GM12878 (cell line): ENCODE results near the gene ADAMTSL2. TPM values are rescaled to one million over a fixed set of nuclear protein-coding genes. Genes with fewer than 3 reads are reported as not detected.

ENCODE experiments used
- ATAC-seq: fragments of 200-7000 bp; cut with Tn5 transposase; 3 replicates; pipeline ENCODE4 v1.9.1; 2020; ENCODE audit warnings: mild to moderate bottlenecking, moderate library complexity
- BruUV-seq: library from RNA; stranded (reverse); fragments of 400-500 nt; replicated peaks from 2 replicates; lab custom pipeline; 2021; lab: Mats Ljungman, UMichigan
- CTCF ChIA-PET: fragments of 300-600 bp; sonication (Branson Sonifier 250); formaldehyde crosslinking; extraction: SDS; loops from one replicate; lab custom pipeline; 2021; ENCODE audit warnings: inconsistent platforms; lab: Yijun Ruan, JAX
- POLR2A ChIA-PET: fragments of 350-600 bp; formaldehyde crosslinking; extraction: SDS; loops from one replicate; lab custom pipeline; 2021; ENCODE audit warnings: inconsistent platforms; lab: Charles Lee
- RAD21 ChIA-PET: fragments of 300-600 bp; sonication (Branson Sonifier 250); formaldehyde crosslinking; loops from one replicate; lab custom pipeline; 2023; ENCODE audit warnings: antibody characterized with exemption; ENCODE audit not compliant: unreplicated experiment; lab: Charles Lee
- SMC1A ChIA-PET: fragments of 300-600 bp; sonication (Branson Sonifier 250); formaldehyde crosslinking; loops from one replicate; lab custom pipeline; 2023; ENCODE audit not compliant: unreplicated experiment, uncharacterized antibody; lab: Charles Lee
- DNase-seq: peaks from one replicate; pipeline ENCODE4 v3.0.0-alpha.2; 2011; ENCODE audit warnings: low read depth, low spot score
- FAIRE-seq: peaks from 3 replicates; lab custom pipeline; 2011; peaks lifted over from hg19 to GRCh38; lab: Jason Lieb, UNC
- H2AFZ ChIP-seq: 2 replicates; pipeline ENCODE4 v1.6.0; 2011; ENCODE audit warnings: low read depth, low read length, control low read depth; ENCODE audit not compliant: control insufficient read depth
- H3K27ac ChIP-seq: 2 replicates; pipeline ENCODE4 v1.5.1; 2011; ENCODE audit warnings: control low read depth; ENCODE audit not compliant: control insufficient read depth, insufficient read depth
- H3K27me3 ChIP-seq, 2 experiments: replicated peaks in 1 of 2; 2 replicates each; pipeline versions ENCODE4 v1.6.0 to v1.6.1; 2011; ENCODE audit warnings: low read length in 1 of 2; ENCODE audit not compliant: control insufficient read depth in 2 of 2, insufficient read depth in 2 of 2
- H3K36me3 ChIP-seq, 2 experiments: 2 replicates each; pipeline ENCODE4 v1.5.1; 2011; ENCODE audit warnings: low read length in 1 of 2; ENCODE audit not compliant: control insufficient read depth in 2 of 2, insufficient read depth in 2 of 2
- H3K4me1 ChIP-seq: 2 replicates; pipeline ENCODE4 v1.6.1; 2011; ENCODE audit warnings: mild to moderate bottlenecking, low read length, moderate library complexity, mixed read lengths; ENCODE audit not compliant: control insufficient read depth, insufficient read depth
- H3K4me2 ChIP-seq: 2 replicates; pipeline ENCODE4 v1.6.0; 2011; ENCODE audit warnings: control low read depth; ENCODE audit not compliant: control insufficient read depth, insufficient read depth
- H3K4me3 ChIP-seq: fragments of 200-600 bp; sonication (generic); 2 replicates; pipeline ENCODE4 v1.5.1; 2016
- H3K79me2 ChIP-seq: 2 replicates; pipeline ENCODE4 v1.6.0; 2011; ENCODE audit warnings: low read length; ENCODE audit not compliant: control insufficient read depth, insufficient read depth
- H3K9ac ChIP-seq: 2 replicates; pipeline ENCODE4 v1.8.0; 2011; ENCODE audit warnings: low read length, control low read depth, mixed read lengths; ENCODE audit not compliant: control insufficient read depth, insufficient read depth
- H3K9me3 ChIP-seq: replicated peaks from 3 replicates; pipeline ENCODE4 v1.5.1; 2011; ENCODE audit warnings: mild to moderate bottlenecking, low read length; ENCODE audit not compliant: control insufficient read depth, insufficient read depth
- H4K20me1 ChIP-seq: 2 replicates; pipeline ENCODE4 v1.6.0; 2011; ENCODE audit not compliant: control insufficient read depth, insufficient read depth
- ATF2 ChIP-seq: IDR thresholded peaks from 2 replicates; pipeline ENCODE4 v1.6.1; 2012; ENCODE audit warnings: low read length, inconsistent platforms
- BCLAF1 ChIP-seq: fragments of 450-650 bp; IDR thresholded peaks from 2 replicates; pipeline ENCODE4 v1.6.1; 2017; ENCODE audit warnings: antibody characterized with exemption, mild to moderate bottlenecking, moderate library complexity
- DPF2 ChIP-seq: fragments of 450-650 bp; IDR thresholded peaks from 2 replicates; pipeline ENCODE4 v1.6.1; 2017; ENCODE audit warnings: mild to moderate bottlenecking
- IKZF1 ChIP-seq: fragments of 450-650 bp; conservative IDR thresholded peaks from 2 replicates; pipeline ENCODE4 v1.6.1; 2017; ENCODE audit warnings: antibody characterized with exemption, mild to moderate bottlenecking
- PAX5 ChIP-seq: IDR thresholded peaks from 2 replicates; pipeline ENCODE4 v1.6.1; 2011; ENCODE audit warnings: low read depth, low read length, borderline replicate concordance
- POU2F2 ChIP-seq: IDR thresholded peaks from 3 replicates; pipeline ENCODE4 v1.6.1; 2011; ENCODE audit warnings: low read depth, mild to moderate bottlenecking, low read length, borderline replicate concordance
- RUNX3 ChIP-seq: IDR thresholded peaks from 2 replicates; pipeline ENCODE4 v1.6.1; 2012; ENCODE audit warnings: low read length, inconsistent platforms
- SPI1 ChIP-seq: IDR thresholded peaks from 2 replicates; pipeline ENCODE4 v1.6.1; 2011; ENCODE audit warnings: low read depth, mild to moderate bottlenecking, low read length, moderate library complexity, borderline replicate concordance; ENCODE audit not compliant: insufficient read depth
- WGBS: methylation state at CpG from one replicate; pipeline ENCODE4 v1.1.6; 2016; ENCODE audit warnings: low lambda C conversion rate; ENCODE audit not compliant: insufficient replicate concordance, insufficient coverage; ENCODE audit errors: missing lambda C conversion rate; 5-methylcytosine and 5-hydroxymethylcytosine counted together
- in situ Hi-C: fragments of 300-500 bp; cut with MboI; formaldehyde crosslinking; loops from 9 replicates; pipeline ENCODE4 v1.14.3; 2018; ENCODE audit warnings: mixed read lengths
- intact Hi-C: fragments of 100-400 bp; cut with micrococcal nuclease; formaldehyde crosslinking; loops from one replicate; pipeline ENCODE4 v1.14.2; 2022; ENCODE audit not compliant: unreplicated experiment
- polyA plus RNA-seq, 11 experiments: library from polyadenylated mRNA; depleted of rRNA in 4 of 11; unstranded in 6 of 11; stranded (reverse) in 5 of 11; fragments of >200 nt; fragmentation: Nextera tagmentation in 4 of 11; fragmentation: Illumina TruSeq in 1 of 11; extraction: Ambion mirVana in 4 of 11; extraction: Trizol in 1 of 11; gene quantifications; 1 replicate in 1 of 11; 2 replicates in 10 of 11; pipeline versions ENCODE4 v1.2.1 to v1.2.3, GENCODE V29; 2011 to 2016; ENCODE audit warnings: inconsistent platforms in 2 of 11, missing spikeins in 2 of 11, low read depth in 1 of 11
- total RNA-seq, 4 experiments: library from RNA; depleted of rRNA in 3 of 4; stranded (reverse); fragments of >200 nt in 3 of 4; fragmentation: Illumina TruSeq in 1 of 4; extraction: Trizol in 1 of 4; gene quantifications; 2 replicates each; pipeline versions ENCODE4 v1.2.1 to v1.2.3, GENCODE V29; 2013 to 2021

The ADAMTSL2 gene
- total and polyA plus RNA-seq, 10 of the 15 experiments (the other 5 are each of a cell fraction or from before 2014, with no cell fraction given), result 0.07 TPM; not detected in 9

- Histone ChIP-seq H3K36me3 (no peaks in the 10 kb centered on the region), H3K4me2 (no peak overlapping the region), H3K4me3 (no peak overlapping the region), H3K27me3 (peaks cover 0 to 3% of the 10 kb centered on the region in 2 experiments; a peak in 3 of 4 replicates), H2AFZ (no peak overlapping the region), H4K20me1 (no peaks in the 10 kb centered on the region), H3K9me3 (no peaks in the 10 kb centered on the region), H3K79me2 (no peaks in the 10 kb centered on the region), H3K4me1 (peaks cover 6% of the 10 kb centered on the region; the same call in 1 of the 2 replicates), H3K27ac (no peak overlapping the region), H3K9ac (no peak overlapping the region)
- WGBS, result 68% methylated on average over 10 of the region's 10 CpGs
- no peak for ATAC-seq
- ChIA-PET POLR2A (no interaction called here), RAD21 (no interaction called here), SMC1A (no interaction called here), CTCF (no interaction called here)
- TF ChIP-seq PAX5, result 0 out of 2 replicates have a peak, but pooled peaks have one; percentile 26
- no peak for TF ChIP-seq BCLAF1
- intact Hi-C loops, result no loop called here
- no peak for DNase-seq
- in situ Hi-C loops, result no loop called here
- no peak for FAIRE-seq
- BruUV-seq, result no TSS peak
Measured at GRCh38 chr9:133618726-133619125, 84.2 kb downstream of the ADAMTSL2 start.

GRCh38 chr9:133619791-133620190 is 85.3 kb downstream of the ADAMTSL2 start:
- POLR2A ChIA-PET, result no interaction called here
- SMC1A ChIA-PET, result no interaction called here
- in situ Hi-C loops, result no loop called here
- DNase-seq, result no peak
- peak; percentile 78 for FAIRE-seq
- Histone ChIP-seq H3K4me2 (peak overlapping the region; percentile 17; the same call in 1 of the 2 replicates), H3K9me3 (no peaks in the 10 kb centered on the region; the same call in 2 of the 3 replicates), H2AFZ (no peak overlapping the region), H3K27ac (no peak overlapping the region), H4K20me1 (no peaks in the 10 kb centered on the region), H3K9ac (no peak overlapping the region), H3K79me2 (no peaks in the 10 kb centered on the region), H3K36me3 (no peaks in the 10 kb centered on the region), H3K27me3 (peaks cover 0 to 3% of the 10 kb centered on the region in 2 experiments; a peak in 3 of 4 replicates), H3K4me1 (peaks cover 6% of the 10 kb centered on the region; the same call in 1 of the 2 replicates), H3K4me3 (no peak overlapping the region)
- CTCF ChIA-PET, result no interaction called here
- peak; percentile 60; the same call in 2 of the 3 replicates for ATAC-seq
- WGBS, result under 1% methylated on average over 8 of the region's 8 CpGs
- RAD21 ChIA-PET, result no interaction called here
- no TSS peak for BruUV-seq
- intact Hi-C loops, result no loop called here
- TF ChIP-seq DPF2 (no peak), POU2F2 (no peak), RUNX3 (0 out of 2 replicates have a peak, but pooled peaks have one; percentile 28), ATF2 (no peak), IKZF1 (peak; percentile 56; the same call in 1 of the 2 replicates), SPI1 (peak; percentile 23; the same call in 1 of the 2 replicates)
